Liver (tissue), 3 donors: Measurements from ENCODE around the gene SLMAP.

Experiments
- FOXA1 ChIP-seq: IDR thresholded peaks from 2 replicates; pipeline ENCODE4 v1.6.1; 2016; ENCODE audit warnings: antibody characterized with exemption
- RAD21 ChIP-seq, 2 donors: IDR thresholded peaks; 2 replicates each; pipeline ENCODE4 v1.6.1; 2016; ENCODE audit warnings: antibody characterized with exemption in 2 of 2, mild to moderate bottlenecking in 2 of 2
- RXRA ChIP-seq, 2 donors: IDR thresholded peaks; 2 replicates each; pipeline ENCODE4 v1.6.1; 2017 to 2018; ENCODE audit warnings: antibody characterized with exemption in 2 of 2, mild to moderate bottlenecking in 1 of 2
- SP1 ChIP-seq: IDR thresholded peaks from 2 replicates; pipeline ENCODE4 v1.6.1; 2018; ENCODE audit warnings: antibody characterized with exemption, mild to moderate bottlenecking
- TAF1 ChIP-seq: conservative IDR thresholded peaks from 2 replicates; pipeline ENCODE4 v1.6.1; 2016; ENCODE audit warnings: antibody characterized with exemption, mild to moderate bottlenecking
- YY1 ChIP-seq: IDR thresholded peaks from 2 replicates; pipeline ENCODE4 v1.6.1; 2016; ENCODE audit warnings: antibody characterized with exemption, mild to moderate bottlenecking
- TF ChIP-seq, protein P1 (sequence below): fragments of 150-350 bp; IDR thresholded peaks from 2 replicates; pipeline ENCODE4 v1.5.1; 2017; ENCODE audit warnings: improper control_type of control experiment, low read depth, low read length; ENCODE audit not compliant: missing input control
- TF ChIP-seq, protein P2 (sequence below): IDR thresholded peaks from 2 replicates; pipeline ENCODE4 v1.6.1; 2016; ENCODE audit warnings: antibody characterized with exemption, mild to moderate bottlenecking
- TF ChIP-seq, protein P3 (sequence below): IDR thresholded peaks from 2 replicates; pipeline ENCODE4 v1.6.1; 2016; ENCODE audit warnings: antibody characterized with exemption
- TF ChIP-seq, protein P4 (sequence below): IDR thresholded peaks from 2 replicates; pipeline ENCODE4 v1.6.1; 2016; ENCODE audit warnings: antibody characterized with exemption
- TF ChIP-seq, protein P5 (sequence below): IDR thresholded peaks from 2 replicates; pipeline ENCODE4 v1.6.1; 2016; ENCODE audit warnings: antibody characterized with exemption
- donor health status: healthy.
- donor health status: healthy.

DNA sequence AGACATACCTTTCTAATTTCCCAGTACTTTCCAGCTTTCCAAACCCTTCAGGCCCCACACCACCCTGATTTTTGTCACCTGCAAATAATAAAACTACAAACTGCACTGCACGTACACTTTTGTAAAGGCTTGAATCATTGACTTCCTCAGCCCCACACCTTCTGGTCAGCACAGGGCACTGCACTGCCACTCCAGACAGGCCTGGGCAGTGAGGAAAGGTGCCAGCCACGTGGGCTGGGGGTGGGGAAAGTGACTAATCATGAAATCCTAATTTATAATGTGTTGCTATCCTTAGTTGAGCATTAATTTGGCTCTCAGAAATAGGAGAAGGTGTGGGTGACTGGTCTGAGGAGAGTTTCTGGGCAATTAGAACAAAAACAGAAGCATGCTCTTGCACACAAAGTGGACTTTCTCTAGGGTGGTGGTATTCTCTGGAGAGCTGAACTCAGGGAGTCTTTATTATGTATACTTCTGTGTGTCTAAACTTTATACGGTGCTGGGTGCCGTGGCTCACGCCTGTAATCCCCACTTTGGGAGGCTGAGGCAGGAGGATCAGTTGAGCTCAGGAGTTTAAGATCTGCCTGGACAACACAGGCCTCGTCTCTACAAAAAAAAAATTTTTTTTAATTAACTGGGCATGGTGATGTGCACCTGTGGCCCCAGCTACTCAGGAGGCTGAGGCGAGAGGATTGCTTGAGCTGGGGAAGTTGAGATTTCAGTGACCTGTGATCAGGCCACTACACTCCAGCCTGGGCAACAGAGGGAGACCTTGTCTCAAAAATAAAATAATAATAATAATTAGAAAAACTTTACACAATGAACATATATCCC, 193.9 kb downstream of the SLMAP start:
- no peak for TF ChIP-seq TAF1
- TF ChIP-seq, protein P1, sequence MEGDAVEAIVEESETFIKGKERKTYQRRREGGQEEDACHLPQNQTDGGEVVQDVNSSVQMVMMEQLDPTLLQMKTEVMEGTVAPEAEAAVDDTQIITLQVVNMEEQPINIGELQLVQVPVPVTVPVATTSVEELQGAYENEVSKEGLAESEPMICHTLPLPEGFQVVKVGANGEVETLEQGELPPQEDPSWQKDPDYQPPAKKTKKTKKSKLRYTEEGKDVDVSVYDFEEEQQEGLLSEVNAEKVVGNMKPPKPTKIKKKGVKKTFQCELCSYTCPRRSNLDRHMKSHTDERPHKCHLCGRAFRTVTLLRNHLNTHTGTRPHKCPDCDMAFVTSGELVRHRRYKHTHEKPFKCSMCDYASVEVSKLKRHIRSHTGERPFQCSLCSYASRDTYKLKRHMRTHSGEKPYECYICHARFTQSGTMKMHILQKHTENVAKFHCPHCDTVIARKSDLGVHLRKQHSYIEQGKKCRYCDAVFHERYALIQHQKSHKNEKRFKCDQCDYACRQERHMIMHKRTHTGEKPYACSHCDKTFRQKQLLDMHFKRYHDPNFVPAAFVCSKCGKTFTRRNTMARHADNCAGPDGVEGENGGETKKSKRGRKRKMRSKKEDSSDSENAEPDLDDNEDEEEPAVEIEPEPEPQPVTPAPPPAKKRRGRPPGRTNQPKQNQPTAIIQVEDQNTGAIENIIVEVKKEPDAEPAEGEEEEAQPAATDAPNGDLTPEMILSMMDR: no peak
- TF ChIP-seq, protein P2, sequence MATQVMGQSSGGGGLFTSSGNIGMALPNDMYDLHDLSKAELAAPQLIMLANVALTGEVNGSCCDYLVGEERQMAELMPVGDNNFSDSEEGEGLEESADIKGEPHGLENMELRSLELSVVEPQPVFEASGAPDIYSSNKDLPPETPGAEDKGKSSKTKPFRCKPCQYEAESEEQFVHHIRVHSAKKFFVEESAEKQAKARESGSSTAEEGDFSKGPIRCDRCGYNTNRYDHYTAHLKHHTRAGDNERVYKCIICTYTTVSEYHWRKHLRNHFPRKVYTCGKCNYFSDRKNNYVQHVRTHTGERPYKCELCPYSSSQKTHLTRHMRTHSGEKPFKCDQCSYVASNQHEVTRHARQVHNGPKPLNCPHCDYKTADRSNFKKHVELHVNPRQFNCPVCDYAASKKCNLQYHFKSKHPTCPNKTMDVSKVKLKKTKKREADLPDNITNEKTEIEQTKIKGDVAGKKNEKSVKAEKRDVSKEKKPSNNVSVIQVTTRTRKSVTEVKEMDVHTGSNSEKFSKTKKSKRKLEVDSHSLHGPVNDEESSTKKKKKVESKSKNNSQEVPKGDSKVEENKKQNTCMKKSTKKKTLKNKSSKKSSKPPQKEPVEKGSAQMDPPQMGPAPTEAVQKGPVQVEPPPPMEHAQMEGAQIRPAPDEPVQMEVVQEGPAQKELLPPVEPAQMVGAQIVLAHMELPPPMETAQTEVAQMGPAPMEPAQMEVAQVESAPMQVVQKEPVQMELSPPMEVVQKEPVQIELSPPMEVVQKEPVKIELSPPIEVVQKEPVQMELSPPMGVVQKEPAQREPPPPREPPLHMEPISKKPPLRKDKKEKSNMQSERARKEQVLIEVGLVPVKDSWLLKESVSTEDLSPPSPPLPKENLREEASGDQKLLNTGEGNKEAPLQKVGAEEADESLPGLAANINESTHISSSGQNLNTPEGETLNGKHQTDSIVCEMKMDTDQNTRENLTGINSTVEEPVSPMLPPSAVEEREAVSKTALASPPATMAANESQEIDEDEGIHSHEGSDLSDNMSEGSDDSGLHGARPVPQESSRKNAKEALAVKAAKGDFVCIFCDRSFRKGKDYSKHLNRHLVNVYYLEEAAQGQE: no peak
- no peak for TF ChIP-seq RAD21 (IDR thresholded peaks at IDR 0.05)
- no peak for TF ChIP-seq SP1
- TF ChIP-seq RXRA (IDR thresholded peaks at IDR 0.05): no peak
- TF ChIP-seq FOXA1: no peak
- no peak for TF ChIP-seq YY1
- TF ChIP-seq, protein P3, sequence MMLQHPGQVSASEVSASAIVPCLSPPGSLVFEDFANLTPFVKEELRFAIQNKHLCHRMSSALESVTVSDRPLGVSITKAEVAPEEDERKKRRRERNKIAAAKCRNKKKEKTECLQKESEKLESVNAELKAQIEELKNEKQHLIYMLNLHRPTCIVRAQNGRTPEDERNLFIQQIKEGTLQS: no peak
- TF ChIP-seq, protein P4, sequence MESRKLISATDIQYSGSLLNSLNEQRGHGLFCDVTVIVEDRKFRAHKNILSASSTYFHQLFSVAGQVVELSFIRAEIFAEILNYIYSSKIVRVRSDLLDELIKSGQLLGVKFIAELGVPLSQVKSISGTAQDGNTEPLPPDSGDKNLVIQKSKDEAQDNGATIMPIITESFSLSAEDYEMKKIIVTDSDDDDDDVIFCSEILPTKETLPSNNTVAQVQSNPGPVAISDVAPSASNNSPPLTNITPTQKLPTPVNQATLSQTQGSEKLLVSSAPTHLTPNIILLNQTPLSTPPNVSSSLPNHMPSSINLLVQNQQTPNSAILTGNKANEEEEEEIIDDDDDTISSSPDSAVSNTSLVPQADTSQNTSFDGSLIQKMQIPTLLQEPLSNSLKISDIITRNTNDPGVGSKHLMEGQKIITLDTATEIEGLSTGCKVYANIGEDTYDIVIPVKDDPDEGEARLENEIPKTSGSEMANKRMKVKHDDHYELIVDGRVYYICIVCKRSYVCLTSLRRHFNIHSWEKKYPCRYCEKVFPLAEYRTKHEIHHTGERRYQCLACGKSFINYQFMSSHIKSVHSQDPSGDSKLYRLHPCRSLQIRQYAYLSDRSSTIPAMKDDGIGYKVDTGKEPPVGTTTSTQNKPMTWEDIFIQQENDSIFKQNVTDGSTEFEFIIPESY: no peak
- TF ChIP-seq, protein P5, sequence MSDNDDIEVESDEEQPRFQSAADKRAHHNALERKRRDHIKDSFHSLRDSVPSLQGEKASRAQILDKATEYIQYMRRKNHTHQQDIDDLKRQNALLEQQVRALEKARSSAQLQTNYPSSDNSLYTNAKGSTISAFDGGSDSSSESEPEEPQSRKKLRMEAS: no peak
